Right lobe of liver (tissue), 6 donors: ENCODE data around the gene GNPAT. TPM values are rescaled to one million over a fixed set of nuclear protein-coding genes. Genes with fewer than 3 reads are reported as not detected.

Experiments used
- ATAC-seq, 4 donors: fragments of 200-7000 bp; cut with Tn5 transposase; one replicate each; pipeline ENCODE4 v1.9.1; 2020; ENCODE audit warnings: mild to moderate bottlenecking in 4 of 4, moderate library complexity in 4 of 4
- DNase-seq, 3 donors: peaks; one replicate each; pipeline ENCODE4 v3.0.0-alpha.2; 2020
- H3K27ac ChIP-seq, 3 donors: fragments of 200-600 bp; one replicate each; pipeline ENCODE4 v1.8.0; 2022
- H3K27me3 ChIP-seq, 2 donors: fragments of 200-600 bp; one replicate each; pipeline ENCODE4 v1.8.0; 2022
- H3K36me3 ChIP-seq, 4 donors: fragments of 200-600 bp; sonication (generic) in 1 of 4; one replicate each; pipeline versions ENCODE4 v1.5.1 to v1.8.0; 2017 to 2022; ENCODE audit warnings: control low read depth in 1 of 4
- H3K4me1 ChIP-seq, 4 donors: fragments of 200-600 bp; sonication (generic) in 1 of 4; one replicate each; pipeline versions ENCODE4 v1.5.1 to v1.8.0; 2017 to 2022; ENCODE audit warnings: control low read depth in 1 of 4
- H3K4me3 ChIP-seq, 3 donors: fragments of 200-600 bp; one replicate each; pipeline ENCODE4 v1.8.0; 2022
- H3K9me3 ChIP-seq, 4 donors: fragments of 200-600 bp; sonication (generic) in 1 of 4; one replicate each; pipeline versions ENCODE4 v1.5.1 to v1.8.0; 2017 to 2022; ENCODE audit warnings: control low read depth in 1 of 4
- POLR2A ChIP-seq: fragments of 450-650 bp; IDR thresholded peaks from one replicate; pipeline ENCODE4 v1.6.1; 2017; ENCODE audit warnings: antibody characterized with exemption, mild to moderate bottlenecking
- WGBS: methylation state at CpG from one replicate; pipeline ENCODE4 v1.1.6; 2018; ENCODE audit warnings: low coverage, low lambda C conversion rate; ENCODE audit not compliant: insufficient coverage; ENCODE audit errors: missing lambda C conversion rate; 5-methylcytosine and 5-hydroxymethylcytosine counted together
- intact Hi-C, 2 donors: fragments of 100-400 bp; cut with DNase I; formaldehyde crosslinking; loops; one replicate each; pipeline versions ENCODE4 v1.11.2 to v1.14.1; 2022
- total RNA-seq, 6 experiments: library from RNA; depleted of rRNA in 2 of 6; stranded (reverse); fragments of >200 nt in 2 of 6; fragmentation: NEBNext Ultra II Directional in 3 of 6; extraction: Animal tissue kit (Norgen Biotek cat#: 25700) in 3 of 6; gene quantifications; one replicate each; pipeline versions ENCODE4 v1.1.0 to v1.2.4, GENCODE V29; 2016 to 2023
- TF ChIP-seq, protein P1 (sequence below), 4 donors: fragments of 200-600 bp in 3 of 4; fragments of 450-650 bp in 1 of 4; IDR thresholded peaks; one replicate each; pipeline versions ENCODE4 v1.5.1 to v1.8.0; 2016 to 2022; ENCODE audit warnings: antibody characterized with exemption in 4 of 4, mild to moderate bottlenecking in 2 of 4
- donor health status: DM: no; HTN: yes; CAD: no.
- donor health status: DM: no; HTN: no; CAD: no.
- donor health status: DM: no; HTN: no; CAD: no.
- donor health status: DM: no; HTN: yes; CAD: no.
- donor health status: DM: no; HTN: yes; CAD: no.

Gene GNPAT
- total RNA-seq, 6 experiments from 2014 or later: 18.5 to 24.3 (median 20.1) TPM

DNA sequence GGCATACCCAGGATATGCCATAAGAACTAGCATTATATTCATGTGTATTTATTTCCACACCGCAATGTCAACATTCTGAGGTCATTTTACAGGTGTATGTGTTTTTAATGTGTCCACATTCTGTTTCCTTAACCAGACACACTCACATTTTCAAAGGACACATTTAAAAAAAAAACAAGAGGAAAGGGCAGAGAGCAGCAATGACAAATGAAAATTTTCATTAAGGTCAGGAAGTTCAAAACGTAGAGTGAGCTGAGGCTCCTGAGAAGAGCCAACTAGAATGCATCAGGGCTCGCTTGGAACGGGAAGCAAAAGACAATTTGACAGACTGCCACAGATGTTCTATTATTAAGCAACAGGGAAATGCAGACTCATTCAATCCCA, 4.8 kb upstream of the GNPAT start:
- TF ChIP-seq, protein P1, sequence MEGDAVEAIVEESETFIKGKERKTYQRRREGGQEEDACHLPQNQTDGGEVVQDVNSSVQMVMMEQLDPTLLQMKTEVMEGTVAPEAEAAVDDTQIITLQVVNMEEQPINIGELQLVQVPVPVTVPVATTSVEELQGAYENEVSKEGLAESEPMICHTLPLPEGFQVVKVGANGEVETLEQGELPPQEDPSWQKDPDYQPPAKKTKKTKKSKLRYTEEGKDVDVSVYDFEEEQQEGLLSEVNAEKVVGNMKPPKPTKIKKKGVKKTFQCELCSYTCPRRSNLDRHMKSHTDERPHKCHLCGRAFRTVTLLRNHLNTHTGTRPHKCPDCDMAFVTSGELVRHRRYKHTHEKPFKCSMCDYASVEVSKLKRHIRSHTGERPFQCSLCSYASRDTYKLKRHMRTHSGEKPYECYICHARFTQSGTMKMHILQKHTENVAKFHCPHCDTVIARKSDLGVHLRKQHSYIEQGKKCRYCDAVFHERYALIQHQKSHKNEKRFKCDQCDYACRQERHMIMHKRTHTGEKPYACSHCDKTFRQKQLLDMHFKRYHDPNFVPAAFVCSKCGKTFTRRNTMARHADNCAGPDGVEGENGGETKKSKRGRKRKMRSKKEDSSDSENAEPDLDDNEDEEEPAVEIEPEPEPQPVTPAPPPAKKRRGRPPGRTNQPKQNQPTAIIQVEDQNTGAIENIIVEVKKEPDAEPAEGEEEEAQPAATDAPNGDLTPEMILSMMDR (IDR thresholded peaks at IDR 0.05): no peak
- no peak for TF ChIP-seq POLR2A
- peak overlapping the region; percentile 25 to 68 (median 32) for H3K27ac ChIP-seq
- peaks cover 0 to 13% (median 0%) of the 10 kb centered on the region in 4 donors for H3K36me3 ChIP-seq
- no peak for DNase-seq
- intact Hi-C loops: no loop called here
- no peak overlapping the region for H3K4me3 ChIP-seq
- no peaks in the 10 kb centered on the region for H3K9me3 ChIP-seq
- peak in 3 of 4 donors; percentile 16 to 47 (median 31) for ATAC-seq
- H3K27me3 ChIP-seq: no peaks in the 10 kb centered on the region
- H3K4me1 ChIP-seq: peaks cover 0 to 82% (median 34%) of the 10 kb centered on the region in 4 donors
- WGBS: 12% methylated on average over 4 of the region's 4 CpGs

DNA sequence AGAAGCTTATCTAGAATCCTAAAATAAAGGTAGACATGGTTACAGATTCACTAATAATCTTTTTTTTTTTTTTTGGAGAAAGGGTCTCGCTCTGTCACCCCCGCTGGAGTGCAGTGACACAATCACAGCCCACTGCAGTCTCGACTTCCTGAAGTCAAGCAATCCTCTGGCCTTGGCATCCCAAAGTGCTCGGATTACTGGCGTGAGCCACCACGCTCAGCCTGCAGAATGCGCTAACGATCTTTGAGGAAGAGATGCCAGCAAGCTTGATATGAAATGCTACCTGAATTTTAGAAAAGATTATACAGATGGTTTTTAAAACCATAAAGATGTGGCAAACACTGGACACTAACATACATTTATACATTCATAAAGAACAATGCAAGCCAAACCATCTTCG, 4.1 kb upstream of the GNPAT start:
- H3K27ac ChIP-seq: peak overlapping the region in 2 of 3 donors; percentile 25 to 68
- H3K27me3 ChIP-seq: no peaks in the 10 kb centered on the region
- WGBS: 92% methylated on average over 9 of the region's 9 CpGs
- peaks cover 0 to 13% (median 0%) of the 10 kb centered on the region in 4 donors for H3K36me3 ChIP-seq
- ATAC-seq: no peak
- H3K4me3 ChIP-seq: no peak overlapping the region
- intact Hi-C loops: no loop called here
- peaks cover 0 to 81% (median 34%) of the 10 kb centered on the region in 4 donors for H3K4me1 ChIP-seq
- no peak for DNase-seq
- TF ChIP-seq POLR2A: no peak
- TF ChIP-seq, protein P1 (IDR thresholded peaks at IDR 0.05): no peak
- no peaks in the 10 kb centered on the region for H3K9me3 ChIP-seq

DNA sequence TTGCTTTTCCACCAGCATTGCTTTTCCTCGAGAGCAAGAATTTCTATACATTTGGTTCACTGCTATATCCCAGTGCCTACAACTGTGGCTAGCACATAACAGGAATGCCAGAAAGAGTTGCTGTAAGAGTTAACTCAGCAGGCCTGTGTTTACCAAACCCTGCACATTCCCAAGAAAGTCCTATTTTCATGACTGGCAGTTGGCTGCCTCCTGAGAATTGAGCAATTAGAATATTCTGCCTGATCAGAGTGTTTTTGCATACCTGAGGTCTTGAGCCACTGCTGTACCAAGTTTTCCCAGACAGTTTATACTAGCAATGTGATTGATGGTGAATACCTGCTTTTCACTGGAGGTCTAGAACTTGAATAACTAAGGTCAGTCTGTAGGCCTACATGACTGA, 2.7 kb upstream of the GNPAT start:
- intact Hi-C loops: no loop called here
- TF ChIP-seq, protein P1 (IDR thresholded peaks at IDR 0.05): no peak
- no peak for TF ChIP-seq POLR2A
- DNase-seq (no peak), ATAC-seq (peak in 1 of 4 donors; percentile 20)
- H3K4me1 ChIP-seq: peaks cover 0 to 82% (median 40%) of the 10 kb centered on the region in 4 donors
- no peaks in the 10 kb centered on the region for H3K9me3 ChIP-seq
- H3K27ac ChIP-seq: peak overlapping the region in 1 of 3 donors; percentile 68
- H3K4me3 ChIP-seq: no peak overlapping the region
- no peaks in the 10 kb centered on the region for H3K27me3 ChIP-seq
- WGBS: 90% methylated on average over 1 of the region's 1 CpG
- H3K36me3 ChIP-seq: peaks cover 0 to 13% (median 0%) of the 10 kb centered on the region in 4 donors

DNA sequence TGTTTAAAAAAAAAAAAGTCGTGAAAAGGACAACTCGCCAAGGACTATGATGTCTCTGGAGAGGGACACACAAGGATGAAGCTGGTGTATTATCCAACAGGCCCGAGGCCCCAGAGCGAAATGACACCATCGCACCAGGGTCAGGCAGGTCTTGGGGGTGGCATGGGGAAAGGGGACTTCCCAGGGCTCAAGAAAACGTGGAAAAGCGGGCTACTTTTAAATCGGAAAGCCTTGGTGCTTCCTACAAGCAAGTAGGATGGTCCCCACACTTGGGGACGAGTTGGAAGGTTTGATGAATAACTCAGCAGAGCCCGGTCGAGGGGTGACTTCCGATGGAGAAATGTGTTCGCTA, 505 bp upstream of the GNPAT start:
- peak overlapping the region; percentile 76 to 95 (median 93) for H3K4me3 ChIP-seq
- intact Hi-C loops: no loop called here
- ATAC-seq: peak; percentile 10 to 20 (median 15)
- no peak for DNase-seq
- H3K27me3 ChIP-seq: no peaks in the 10 kb centered on the region
- TF ChIP-seq, protein P1 (IDR thresholded peaks at IDR 0.05): no peak
- TF ChIP-seq POLR2A: no peak
- H3K9me3 ChIP-seq: no peaks in the 10 kb centered on the region
- under 1% methylated on average over 12 of the region's 13 CpGs for WGBS
- peaks cover 0 to 65% (median 30%) of the 10 kb centered on the region in 4 donors for H3K4me1 ChIP-seq
- peak overlapping the region; percentile 63 to 69 (median 65) for H3K27ac ChIP-seq
- H3K36me3 ChIP-seq: peaks cover 0 to 13% (median 0%) of the 10 kb centered on the region in 4 donors
